ENCODE data around the gene KRTAP2-2. TPM values are rescaled to one million over a fixed set of nuclear protein-coding genes. Genes with fewer than 3 reads are reported as not detected.
"Not testable (repeated sequence)": the region's sequence is repeated elsewhere in the genome, so short reads cannot be mapped to it uniquely, and the experiment has no call there.

Gene KRTAP2-2
- total RNA-seq, 2 experiments from 2014 or later = not detected

GRCh38 chr17:41096055-41096454, 41.0 kb upstream of the KRTAP2-2 start:
- Mint-ChIP-seq H3K36me3 (ENCODE audit: low read depth) (no peaks in the 10 kb centered on the region), H3K9me3 (no peaks in the 10 kb centered on the region), H3K4me1 (ENCODE audit: low read depth) (peaks cover 15% of the 10 kb centered on the region), H3K27me3 (peaks cover 10% of the 10 kb centered on the region), H3K27ac (no peak overlapping the region), H3K4me3 (no peak overlapping the region)
- no peak for TF ChIP-seq CTCF (IDR thresholded peaks at IDR 0.05)
- Histone ChIP-seq H3K27ac (ENCODE audit: low read depth in 1 of 2, low read length in 2 of 2) (no peak overlapping the region), H3K4me3 (ENCODE audit: low read length) (no peak overlapping the region), H3K4me1 (ENCODE audit: insufficient read depth, low read length) (peaks cover 3% of the 10 kb centered on the region), H3K27me3 (ENCODE audit: control insufficient read depth in 1 of 2, insufficient read depth in 2 of 2, low read length in 2 of 2) (peaks cover 0 to 2% of the 10 kb centered on the region in 2 experiments), H3K9me3 (ENCODE audit: control insufficient read depth in 1 of 2, insufficient read depth in 1 of 2, low read length in 2 of 2) (no peaks in the 10 kb centered on the region), H3K36me3 (ENCODE audit: insufficient read depth, low read length) (no peaks in the 10 kb centered on the region)
- ChIA-PET POLR2A (no interaction called here), CTCF (no interaction called here)
- DNase-seq = no peak
- ATAC-seq (ENCODE audit: poor library complexity) = no peak
- intact Hi-C loops (cut with DNase I, micrococcal nuclease) = loop anchor here in 1 of 2 experiments (5.0 kb wide), 1 partner anchor 41 kb away; no protein-coding TSS in a partner anchor

GRCh38 chr17:41088760-41089352, 33.8 kb upstream of the KRTAP2-2 start:
- POLR2A ChIA-PET, H3K27ac Mint-ChIP-seq: not testable (repeated sequence)

GRCh38 chr17:41084100-41084856, 29.2 kb upstream of the KRTAP2-2 start, which contains the start of gene KRTAP4-7:
Gene KRTAP4-7 (plus strand): TSS chr17:41084150. CDS start chr17:41084207, 57 bp downstream.
- CTCF ChIA-PET = interaction anchor here (0.6 kb wide), 1 partner anchor 564 kb away, joined by 4 read pairs; no protein-coding TSS in a partner anchor
- intact Hi-C loops (cut with DNase I, micrococcal nuclease); H3K4me1 ChIP-seq (ENCODE audit: insufficient read depth, low read length); H3K4me3 ChIP-seq (ENCODE audit: low read length); H3K4me1 Mint-ChIP-seq (ENCODE audit: low read depth); H3K36me3 ChIP-seq (ENCODE audit: insufficient read depth, low read length); ATAC-seq (ENCODE audit: poor library complexity); H3K27ac Mint-ChIP-seq; H3K4me3 Mint-ChIP-seq; DNase-seq; H3K9me3 Mint-ChIP-seq; H3K27ac ChIP-seq (ENCODE audit: low read depth in 1 of 2, low read length in 2 of 2); H3K27me3 ChIP-seq (ENCODE audit: control insufficient read depth in 1 of 2, insufficient read depth in 2 of 2, low read length in 2 of 2); POLR2A ChIA-PET; H3K36me3 Mint-ChIP-seq (ENCODE audit: low read depth); H3K9me3 ChIP-seq (ENCODE audit: control insufficient read depth in 1 of 2, insufficient read depth in 1 of 2, low read length in 2 of 2): not testable (repeated sequence)
- peaks cover 13% of the 10 kb centered on the region for H3K27me3 Mint-ChIP-seq

More at GRCh38 chr17:41088760-41089352, 33.8 kb upstream of the KRTAP2-2 start:
- H3K4me3 Mint-ChIP-seq; H3K4me1 Mint-ChIP-seq (ENCODE audit: low read depth); DNase-seq; CTCF ChIA-PET; H3K4me1 ChIP-seq (ENCODE audit: insufficient read depth, low read length); H3K4me3 ChIP-seq (ENCODE audit: low read length); H3K27ac ChIP-seq (ENCODE audit: low read depth in 1 of 2, low read length in 2 of 2); H3K27me3 ChIP-seq (ENCODE audit: control insufficient read depth in 1 of 2, insufficient read depth in 2 of 2, low read length in 2 of 2); H3K9me3 ChIP-seq (ENCODE audit: control insufficient read depth in 1 of 2, insufficient read depth in 1 of 2, low read length in 2 of 2); ATAC-seq (ENCODE audit: poor library complexity); H3K36me3 Mint-ChIP-seq (ENCODE audit: low read depth); H3K9me3 Mint-ChIP-seq; H3K36me3 ChIP-seq (ENCODE audit: insufficient read depth, low read length); intact Hi-C loops (cut with DNase I, micrococcal nuclease): not testable (repeated sequence)
- H3K27me3 Mint-ChIP-seq = peaks cover 11% of the 10 kb centered on the region

GRCh38 chr17:41083427-41083826, 28.4 kb upstream of the KRTAP2-2 start:
- H3K4me1 Mint-ChIP-seq (ENCODE audit: low read depth); H3K9me3 Mint-ChIP-seq; DNase-seq; H3K27me3 ChIP-seq (ENCODE audit: control insufficient read depth in 1 of 2, insufficient read depth in 2 of 2, low read length in 2 of 2); H3K4me3 ChIP-seq (ENCODE audit: low read length); H3K36me3 ChIP-seq (ENCODE audit: insufficient read depth, low read length); H3K9me3 ChIP-seq (ENCODE audit: control insufficient read depth in 1 of 2, insufficient read depth in 1 of 2, low read length in 2 of 2); POLR2A ChIA-PET; ATAC-seq (ENCODE audit: poor library complexity); intact Hi-C loops (cut with DNase I, micrococcal nuclease); H3K4me3 Mint-ChIP-seq; H3K27ac Mint-ChIP-seq; H3K4me1 ChIP-seq (ENCODE audit: insufficient read depth, low read length); CTCF ChIA-PET; H3K36me3 Mint-ChIP-seq (ENCODE audit: low read depth); H3K27ac ChIP-seq (ENCODE audit: low read depth in 1 of 2, low read length in 2 of 2): not testable (repeated sequence)
- H3K27me3 Mint-ChIP-seq = peaks cover 19% of the 10 kb centered on the region
